CD4-positive, alpha-beta T cell treated with Interleukin-6 at 100 ng/mL for 8 hours (primary cell): ENCODE results near the gene MYEF2.

Experiments used
- DNase-seq: peaks from one replicate; pipeline ENCODE4 v3.0.0-alpha.2; 2020; ENCODE audit warnings: mixed read lengths, low spot score

The MYEF2 gene

DNA sequence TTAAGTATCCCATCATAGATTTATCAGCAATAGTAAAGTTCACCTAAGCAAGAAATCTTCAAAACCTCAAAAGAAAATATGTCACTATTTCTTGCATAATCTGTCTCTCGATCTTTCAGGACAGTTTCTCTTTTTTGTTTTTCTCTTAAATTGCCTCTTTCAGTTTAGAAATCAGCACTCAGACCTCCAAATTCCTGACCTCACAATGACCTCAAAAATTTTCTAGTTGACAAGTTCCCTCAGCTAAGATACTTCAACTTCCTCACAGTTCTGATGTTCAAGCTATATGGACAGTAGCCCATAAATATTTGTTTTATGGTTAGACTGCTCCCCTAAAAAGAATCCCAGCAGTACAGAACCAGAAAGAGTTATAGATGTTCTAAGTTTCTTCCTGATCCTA is 33.2 kb downstream of the MYEF2 start:
- no peak for DNase-seq

DNA sequence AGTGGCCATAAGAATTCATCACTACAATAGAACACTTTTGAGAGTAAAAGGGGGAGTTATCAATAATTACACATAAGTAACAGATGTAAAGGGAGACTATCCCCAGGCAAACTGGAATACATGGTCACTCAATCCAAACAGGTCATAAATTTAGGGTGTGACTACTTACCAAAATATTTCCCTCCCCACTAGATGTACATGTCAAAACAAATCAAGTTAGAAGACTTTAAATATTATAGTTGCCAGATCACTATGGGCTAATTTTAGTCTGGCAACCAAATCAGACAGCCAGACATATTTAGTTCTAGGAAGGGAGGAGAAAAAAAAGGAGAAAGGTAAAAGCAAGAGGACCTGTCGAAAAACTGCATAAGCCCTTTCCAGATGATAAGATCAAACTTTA is 34.2 kb downstream of the MYEF2 start:
- no peak for DNase-seq

DNA sequence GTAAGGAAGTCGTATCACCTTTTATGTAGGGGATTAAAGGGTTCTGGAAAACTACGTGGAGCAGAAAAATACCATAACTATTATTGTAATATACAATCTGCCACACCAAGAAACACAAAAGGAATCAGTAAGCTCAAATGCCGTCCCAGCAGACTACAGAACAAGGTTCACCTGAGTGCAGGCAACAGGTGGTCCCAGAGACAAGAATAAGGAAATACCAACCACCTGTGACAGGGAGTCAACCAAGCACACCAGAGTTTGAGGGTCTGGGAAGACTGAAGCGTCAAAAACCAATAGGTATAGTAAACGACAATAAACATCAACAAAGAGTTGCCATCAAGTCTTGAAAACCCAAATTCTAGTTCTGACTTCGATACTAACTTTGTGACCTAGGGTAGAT is 45.2 kb downstream of the MYEF2 start:
- no peak for DNase-seq

DNA sequence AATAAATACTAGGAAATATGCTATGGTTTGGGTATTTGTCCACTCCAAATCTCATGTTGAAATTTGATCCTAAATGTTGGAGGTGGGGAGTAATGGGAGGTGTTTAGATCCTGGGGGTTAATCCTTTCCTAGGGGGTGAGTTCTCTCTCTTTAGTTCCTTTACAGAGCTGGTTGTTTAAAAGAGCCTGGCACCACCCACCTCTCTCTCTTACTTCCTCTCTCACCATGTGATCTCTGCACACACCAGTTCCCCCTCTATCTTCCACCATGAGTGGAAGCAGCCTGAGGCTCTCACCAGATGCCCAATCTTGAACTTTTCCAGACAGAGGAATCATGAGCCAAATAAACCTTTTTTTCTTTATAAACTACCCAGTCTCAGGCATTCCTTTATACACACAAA is 46.8 kb downstream of the MYEF2 start:
- DNase-seq = no peak

DNA sequence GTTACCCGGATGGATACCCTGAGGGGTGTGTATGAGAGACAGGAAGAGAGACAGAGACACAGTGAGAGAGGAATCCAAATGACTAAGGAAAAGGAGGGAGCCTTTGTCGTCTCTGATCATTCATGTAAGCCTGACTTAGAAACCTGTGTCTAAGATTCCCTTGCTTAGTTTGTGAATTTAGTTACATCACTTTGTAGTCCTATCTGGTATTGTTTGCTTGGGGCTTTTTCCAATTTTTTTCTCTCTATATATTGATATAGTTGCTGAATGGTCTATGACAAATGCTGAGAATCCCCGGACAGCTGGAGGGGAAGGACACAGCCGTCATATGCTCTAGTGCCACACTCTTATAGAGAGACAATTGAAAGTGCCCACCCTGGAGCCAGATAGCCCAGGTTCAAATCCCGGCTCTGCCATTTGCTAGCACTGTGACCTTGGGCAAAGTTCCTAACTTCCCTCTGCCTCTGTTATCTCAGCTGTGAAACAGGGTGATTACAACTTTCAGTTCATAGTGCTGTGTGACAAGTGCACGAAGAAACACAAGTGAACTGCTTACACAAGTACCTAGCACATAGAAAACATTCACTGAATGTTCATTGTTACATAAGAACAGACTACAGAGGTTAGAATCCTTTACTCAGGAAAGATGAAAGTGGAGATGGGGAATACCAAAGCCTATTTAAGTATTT is 51.3 kb downstream of the MYEF2 start:
- DNase-seq = no peak

DNA sequence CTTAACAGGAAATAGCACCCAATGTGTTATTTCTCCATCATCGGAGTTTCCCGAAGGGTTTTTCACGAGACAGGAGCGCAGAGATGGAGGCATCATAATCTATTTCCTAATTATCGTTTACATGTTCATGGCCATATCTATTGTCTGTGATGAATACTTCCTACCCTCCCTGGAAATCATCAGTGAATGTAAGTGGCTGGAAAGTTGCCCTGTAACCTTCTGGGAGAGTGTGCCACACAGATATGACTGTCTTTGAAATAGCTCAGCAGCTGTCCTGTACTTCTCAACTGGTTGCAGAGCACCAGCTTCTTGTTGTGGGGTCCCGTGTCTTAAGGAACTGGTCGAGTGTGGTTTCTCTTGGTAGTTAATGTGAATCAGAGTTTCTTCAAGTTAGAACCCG is 56.2 kb downstream of the MYEF2 start:
- no peak for DNase-seq

DNA sequence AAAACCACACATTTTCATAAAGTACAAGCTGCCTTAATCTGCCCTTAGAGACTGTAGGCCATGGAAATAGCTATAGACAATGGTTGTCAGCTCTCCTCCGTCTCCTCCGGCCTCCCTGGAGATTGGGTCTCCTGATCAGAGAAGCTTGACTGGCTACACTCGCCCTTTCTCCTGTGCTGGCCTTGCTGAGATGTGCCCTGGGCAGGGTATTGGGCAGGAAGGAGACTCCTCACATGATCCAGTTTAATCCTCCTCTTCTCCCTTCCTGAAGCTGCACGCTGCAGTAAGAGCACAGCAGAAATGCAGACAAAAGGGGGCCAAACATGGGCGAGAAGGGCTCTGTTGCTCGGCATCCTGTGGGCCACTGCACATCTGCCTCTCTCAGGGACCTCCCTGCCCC is 57.4 kb downstream of the MYEF2 start, which contains the start of gene SLC24A5:
TSS of gene SLC24A5 (plus strand) at position 246 of the 400 bp plus-strand sequence. CDS start at position 301, 55 bp downstream.
- no peak for DNase-seq

DNA sequence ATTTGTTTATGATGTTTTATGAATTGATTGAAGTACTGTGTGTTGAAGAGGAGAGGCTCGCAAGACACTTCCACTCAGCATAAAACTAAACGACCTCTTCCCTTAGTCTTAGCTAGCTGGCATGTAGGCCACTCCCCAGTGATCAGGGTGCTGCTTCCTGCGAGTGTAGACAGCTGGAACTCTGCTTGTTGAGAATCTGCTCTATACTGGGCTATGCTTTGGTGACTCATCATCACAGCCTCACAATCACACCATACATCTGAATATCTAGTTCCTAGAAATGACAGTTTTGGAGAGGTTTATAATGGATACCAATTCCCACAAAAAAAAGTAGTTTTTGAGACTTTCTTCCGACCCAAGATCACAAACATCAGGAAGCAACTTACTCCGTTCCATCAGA is 58.8 kb downstream of the MYEF2 start:
- DNase-seq = no peak

DNA sequence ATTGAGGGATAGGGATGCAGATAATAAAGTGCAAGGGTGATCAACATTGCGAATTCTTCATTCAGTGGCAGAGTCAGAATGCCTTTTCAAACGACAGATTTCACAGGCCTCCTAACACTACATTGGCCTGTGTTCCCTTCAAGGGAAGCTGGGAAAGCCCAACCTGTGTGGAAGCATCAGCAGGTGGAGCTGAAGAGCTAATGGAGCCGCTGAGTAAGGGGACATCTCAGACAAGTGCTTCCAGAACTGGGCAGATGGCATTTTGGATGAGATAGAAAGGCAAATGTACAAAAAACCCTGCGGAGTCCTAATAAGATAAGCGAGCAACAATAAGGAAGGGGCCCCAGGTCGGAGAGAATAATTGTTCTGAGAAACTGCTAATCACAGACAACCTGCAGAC is 65.9 kb downstream of the MYEF2 start:
- no peak for DNase-seq

DNA sequence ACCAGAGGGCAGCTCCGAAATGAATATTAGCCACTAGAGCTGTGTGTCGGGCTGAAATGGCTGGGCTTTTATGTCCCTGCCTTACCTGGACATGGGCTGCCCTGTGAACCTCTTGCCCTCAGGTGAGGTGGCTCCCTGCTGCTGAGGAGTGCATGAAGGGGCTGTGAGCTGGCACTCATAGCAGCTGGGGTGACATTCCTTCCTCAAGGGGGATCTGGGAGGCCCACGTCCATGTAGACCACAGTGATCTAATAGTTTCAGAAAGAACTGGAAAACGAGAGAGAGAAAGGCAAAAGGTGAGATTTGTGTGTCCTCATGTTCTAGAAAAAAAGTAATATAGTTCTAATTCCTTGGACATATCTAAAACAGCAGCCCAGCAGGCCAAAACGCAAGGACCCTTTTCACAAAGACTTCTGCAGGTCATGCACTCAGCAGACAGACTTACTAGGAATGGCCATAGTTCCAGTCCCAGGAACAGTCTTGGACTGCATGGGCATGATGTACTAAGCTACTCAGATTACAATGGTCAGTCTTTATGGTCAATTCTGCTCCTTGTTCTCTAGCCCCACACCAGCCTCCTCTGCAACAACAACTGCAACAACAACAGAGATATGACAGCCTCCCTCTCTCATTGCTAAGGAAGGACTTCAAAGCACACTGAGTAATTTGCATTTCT is 68.1 kb downstream of the MYEF2 start:
- DNase-seq = no peak

DNA sequence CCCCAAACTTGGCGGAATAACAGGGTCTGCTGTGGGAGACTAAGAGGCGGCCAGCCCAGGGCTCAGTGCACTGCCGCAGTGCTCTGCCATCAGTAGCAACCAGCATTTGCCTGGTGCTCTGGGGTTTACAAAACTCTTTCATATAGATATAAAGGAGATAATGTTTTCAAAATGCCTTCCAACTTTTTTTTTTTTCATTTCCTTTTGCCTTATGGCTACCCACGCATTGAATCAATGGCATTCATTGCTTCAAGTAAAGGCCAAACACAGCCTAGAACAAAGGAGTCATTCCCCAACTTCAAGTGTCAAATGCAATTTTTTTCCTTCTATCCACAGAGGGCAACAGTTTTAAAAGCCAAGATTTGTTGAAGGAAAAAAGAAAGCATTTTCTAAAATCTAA is 68.9 kb downstream of the MYEF2 start:
- DNase-seq = no peak

DNA sequence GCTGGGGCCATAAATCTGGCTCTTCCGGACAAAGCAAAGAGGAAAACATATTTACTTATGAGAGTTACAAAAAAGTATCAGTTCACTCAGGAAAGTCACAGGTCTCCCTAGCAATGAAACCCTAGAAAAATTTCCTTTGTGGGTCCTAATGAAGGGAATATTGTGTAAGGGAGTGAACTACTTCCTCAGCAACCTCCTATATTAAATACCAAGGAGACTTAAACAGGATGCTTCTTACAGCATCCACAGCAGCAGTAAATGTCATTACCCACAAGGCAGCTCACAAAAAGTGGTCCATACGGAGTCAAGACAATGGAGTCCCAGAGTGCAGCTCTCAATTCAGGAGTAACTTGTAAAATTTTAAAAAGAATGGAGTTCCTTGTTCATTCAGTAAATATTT is 72.2 kb downstream of the MYEF2 start:
- no peak for DNase-seq

DNA sequence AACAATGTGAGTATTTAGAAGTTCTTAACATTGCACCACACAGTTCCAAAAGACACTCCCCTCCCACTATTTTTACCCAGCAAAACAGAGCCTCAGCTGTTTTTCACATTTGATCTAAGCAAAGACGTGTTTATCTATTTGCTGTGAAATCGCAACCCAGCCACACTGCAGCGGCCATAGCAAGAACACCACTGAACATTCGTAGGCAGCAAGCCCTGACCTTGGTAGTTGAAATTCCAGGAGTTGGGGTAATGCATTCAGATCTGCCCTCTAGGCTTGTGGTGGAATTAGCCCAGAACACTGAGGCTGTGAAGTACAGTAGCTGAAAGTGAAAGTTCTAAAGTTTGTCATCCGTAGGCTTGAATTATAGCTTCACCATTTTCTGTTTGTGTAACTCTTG is 74.4 kb downstream of the MYEF2 start:
- DNase-seq = no peak

DNA sequence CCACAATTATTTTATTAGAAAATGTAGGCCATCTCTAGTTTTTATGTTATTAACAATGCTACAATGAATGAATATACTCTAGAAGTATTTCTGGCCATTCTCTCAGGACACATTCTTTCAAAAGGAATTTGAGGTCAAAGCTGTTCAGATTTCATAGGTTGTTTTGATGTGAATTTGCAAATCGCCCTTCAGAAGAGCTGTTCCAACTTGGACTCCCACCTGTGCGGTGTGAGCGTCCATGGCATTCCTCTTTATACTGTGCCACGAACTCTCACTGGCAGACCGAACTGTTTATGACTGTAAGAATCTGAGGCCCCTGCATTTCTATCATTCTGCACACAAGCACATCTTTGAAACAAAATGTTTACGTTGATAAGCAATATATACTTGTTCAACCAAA is 75.9 kb downstream of the MYEF2 start:
- no peak for DNase-seq

DNA sequence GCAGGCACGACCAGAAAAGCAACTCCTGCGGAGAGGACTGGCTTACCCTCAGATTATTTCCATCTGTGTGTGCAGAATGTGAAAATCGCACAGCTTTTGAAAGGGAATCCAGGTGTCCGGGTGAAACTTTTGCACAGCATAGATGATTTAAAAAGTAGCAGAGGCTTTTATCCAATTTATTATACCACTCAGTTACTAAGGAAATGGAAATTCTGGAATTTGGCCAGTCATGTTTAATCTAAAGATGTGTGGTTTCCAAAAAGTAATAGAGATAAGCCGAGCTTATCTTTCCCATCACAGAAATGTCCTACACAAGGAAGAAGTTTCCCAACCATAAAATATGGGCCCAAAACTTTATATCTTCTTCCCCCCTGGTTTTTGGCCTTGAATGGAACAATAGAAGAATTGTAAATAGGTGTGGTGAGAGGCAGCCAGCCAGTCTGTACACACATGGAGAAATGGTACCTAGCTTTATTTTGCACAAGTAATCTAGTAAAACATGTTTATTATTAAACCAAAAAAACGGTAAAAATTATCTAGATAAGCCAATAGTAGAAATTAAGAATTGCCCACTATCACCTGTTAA is 76.6 kb downstream of the MYEF2 start:
- no peak for DNase-seq

DNA sequence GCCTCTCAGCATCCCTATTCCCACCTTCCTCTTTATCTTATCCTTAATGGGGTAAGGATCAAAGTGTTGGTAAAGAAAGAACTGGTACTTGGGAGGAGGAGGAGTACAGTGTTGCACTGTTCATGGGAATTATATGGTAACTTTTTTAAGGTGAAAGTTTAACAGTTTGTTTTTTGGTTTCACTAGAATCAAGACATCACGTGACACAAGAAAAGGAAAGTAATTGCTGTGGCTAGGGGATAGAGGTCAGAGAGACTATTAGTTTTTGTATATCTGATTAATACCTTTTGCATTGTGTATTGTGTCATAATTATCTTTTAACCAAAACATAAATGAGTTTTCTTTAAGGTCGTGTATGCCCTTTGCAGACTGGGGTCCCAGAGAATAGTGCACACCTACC is 80.8 kb downstream of the MYEF2 start:
- no peak for DNase-seq

DNA sequence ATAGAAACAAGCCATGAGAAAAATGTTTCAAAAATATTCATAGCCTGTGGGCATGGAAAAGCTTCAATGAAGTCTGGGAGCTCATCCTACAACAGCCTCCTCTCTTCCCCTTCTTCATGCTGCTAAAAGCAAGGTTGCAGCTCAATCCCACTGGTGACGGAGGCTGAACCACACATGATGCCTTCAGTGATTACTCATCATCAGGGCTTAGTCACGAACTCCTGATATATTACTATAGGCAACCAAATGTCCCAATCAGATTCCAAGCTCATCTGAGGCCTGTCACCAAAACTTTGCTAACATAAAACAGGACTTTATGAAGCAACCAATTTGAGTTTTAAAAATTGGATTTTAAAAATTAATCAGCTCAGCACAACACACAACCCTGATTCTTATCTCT is 81.3 kb downstream of the MYEF2 start:
- no peak for DNase-seq

DNA sequence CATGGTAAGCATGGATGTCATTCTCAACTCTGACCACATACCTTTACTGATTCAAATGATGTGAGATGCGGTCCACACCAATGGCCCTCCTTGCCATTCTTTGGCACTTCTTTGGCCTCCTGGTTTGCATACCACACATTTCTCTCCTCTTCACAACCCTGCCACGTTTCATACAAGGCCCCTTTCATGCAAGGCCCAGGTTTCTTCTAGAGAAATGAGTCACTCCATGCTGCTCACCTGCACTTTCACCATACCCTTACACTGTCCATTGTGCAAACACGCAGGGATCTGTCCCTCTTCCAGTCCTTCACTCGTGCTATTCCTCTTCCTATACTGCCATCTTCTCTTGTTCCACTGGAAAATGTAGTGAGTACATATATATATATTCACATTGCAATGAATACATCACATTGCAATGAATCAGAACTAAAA is 81.7 kb downstream of the MYEF2 start:
- no peak for DNase-seq

DNA sequence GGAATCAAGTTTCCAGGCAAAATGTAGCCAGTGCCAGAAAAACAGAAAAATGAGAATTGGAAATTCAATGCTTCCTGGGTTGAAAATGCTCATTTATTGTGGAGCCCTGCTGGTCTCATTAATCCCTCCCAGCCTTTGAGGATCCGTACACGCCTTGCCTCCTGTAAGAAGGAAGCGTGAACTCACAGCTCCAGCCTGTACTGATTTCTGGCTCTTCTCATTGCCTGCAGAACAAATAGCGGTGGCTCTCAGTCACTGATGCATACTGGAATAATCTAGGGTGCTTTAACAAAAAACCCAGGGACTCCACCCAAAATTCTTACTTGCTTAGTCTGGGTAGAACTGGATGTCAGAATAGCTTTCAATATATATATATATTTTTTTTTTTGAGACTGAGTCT is 86.6 kb downstream of the MYEF2 start:
- no peak for DNase-seq

DNA sequence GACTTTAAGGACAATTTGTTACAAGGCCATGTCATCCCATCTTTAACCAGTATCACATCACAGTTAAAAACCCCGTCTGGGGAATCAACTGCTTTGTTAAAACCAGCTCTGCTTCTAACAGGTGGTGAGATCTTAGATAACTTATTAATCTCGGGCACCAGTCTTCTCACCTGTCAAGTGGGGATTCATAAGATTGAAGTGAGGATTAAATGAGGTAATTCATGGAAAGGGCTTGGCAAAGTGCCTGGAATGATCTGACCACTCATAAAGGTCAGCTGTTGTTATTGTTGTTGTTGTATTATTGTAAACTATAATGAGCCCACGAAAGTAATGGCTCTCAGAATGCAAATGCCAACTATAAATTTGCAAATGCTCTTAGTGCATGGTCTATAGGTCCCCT is 87.4 kb downstream of the MYEF2 start:
- DNase-seq = no peak

DNA sequence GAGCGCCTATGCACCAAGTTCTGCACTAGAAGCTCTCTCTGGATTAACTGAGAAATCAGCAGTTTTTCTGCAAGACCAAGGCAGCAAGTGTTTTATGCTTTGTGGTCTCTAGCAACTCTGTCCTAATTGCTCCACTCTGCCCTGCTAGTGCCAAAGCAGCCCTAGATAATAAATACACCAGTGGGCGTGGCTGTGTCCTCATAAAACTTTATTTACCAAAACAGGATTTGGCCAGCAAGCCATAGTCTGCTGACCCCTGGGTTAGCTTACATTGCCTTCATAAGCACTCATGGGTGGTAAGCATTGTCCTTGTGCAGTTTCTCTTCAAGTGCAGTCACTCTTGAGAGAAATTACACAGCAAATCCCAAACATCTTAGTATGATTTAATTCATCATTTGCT is 88.0 kb downstream of the MYEF2 start:
- no peak for DNase-seq

DNA sequence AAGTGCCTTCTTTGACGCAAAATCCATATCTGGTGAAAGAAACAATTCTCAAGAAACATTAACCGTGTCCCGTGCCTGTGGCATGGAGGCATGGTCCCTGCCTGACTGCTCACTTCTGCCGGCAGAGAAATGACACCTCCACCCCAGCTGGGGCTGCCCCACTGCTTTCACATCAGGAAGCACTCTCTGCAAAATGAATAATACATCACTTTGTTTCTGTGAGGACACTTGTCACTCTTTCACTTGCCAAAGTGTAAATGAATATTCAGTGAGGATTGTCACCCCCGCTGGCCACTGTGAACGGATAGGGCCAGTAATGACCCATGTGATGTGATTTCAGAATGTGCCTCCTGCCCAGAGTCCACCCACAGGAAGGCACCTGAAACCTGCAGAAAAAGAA is 88.4 kb downstream of the MYEF2 start:
- DNase-seq = no peak

DNA sequence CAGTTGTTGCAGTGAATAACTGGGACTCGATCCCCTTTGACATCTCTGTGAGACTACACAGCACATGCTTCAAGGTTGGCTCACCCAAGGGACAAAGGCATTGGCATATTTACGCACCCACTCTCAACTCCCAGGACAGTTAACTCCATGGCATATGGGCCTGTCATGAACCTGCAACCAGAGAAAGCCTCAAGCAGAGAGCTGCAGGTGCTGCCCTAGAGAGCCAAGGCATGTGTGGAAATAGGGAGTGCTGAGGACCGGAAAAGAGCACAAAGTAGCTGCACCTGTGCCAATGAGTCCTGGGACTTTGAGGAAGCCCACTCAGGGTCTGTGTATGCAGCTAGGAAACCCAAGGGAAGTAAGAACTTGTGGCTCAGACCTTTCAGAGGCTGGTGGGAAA is 90.3 kb downstream of the MYEF2 start:
- no peak for DNase-seq

DNA sequence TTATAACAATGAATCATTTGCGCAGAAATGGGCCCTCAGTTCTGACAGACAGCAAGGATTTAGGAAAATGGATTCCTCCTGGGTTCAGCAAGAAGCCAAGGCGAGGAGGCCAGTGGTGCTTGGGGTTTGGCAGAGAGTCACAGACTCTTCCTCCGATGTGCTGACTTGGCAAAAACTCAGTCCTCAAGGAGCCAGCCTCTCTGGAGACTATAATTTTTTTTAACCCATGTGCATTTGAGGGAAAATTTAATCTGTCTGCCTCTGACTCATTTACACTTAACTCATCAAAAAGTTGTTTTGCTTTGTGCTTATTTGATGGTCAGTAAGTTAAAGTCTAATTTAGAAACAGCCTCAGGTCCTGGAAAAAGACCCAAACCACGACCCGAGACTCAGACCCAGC is 91.5 kb downstream of the MYEF2 start:
- DNase-seq = no peak
